ENCODE measurements around the gene TIMM44. TPM values are rescaled to one million over a fixed set of nuclear protein-coding genes. Genes with fewer than 3 reads are reported as not detected.

The TIMM44 gene
- total RNA-seq, 1 donor from 2014 or later = 89.1 TPM

DNA sequence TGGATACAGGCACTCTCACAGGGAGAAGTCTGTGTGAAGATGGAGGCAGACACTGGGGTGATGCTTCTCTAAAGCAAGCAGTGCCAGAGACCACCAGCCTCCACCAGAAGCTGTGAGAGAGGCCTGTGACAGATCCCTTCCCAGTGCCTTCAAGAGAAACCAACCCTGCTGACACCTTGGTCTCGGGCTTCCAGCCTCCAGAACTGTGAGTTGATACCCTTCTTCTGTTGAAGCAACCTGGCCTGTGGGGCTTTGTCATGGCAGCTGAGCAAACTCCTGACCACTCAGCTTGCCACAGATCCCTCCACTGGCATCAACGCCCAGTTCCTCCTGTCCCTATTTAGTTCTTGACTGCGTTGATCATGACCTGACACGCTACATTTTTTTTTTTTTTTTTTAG lies 33.0 kb upstream of the TIMM44 start:
- intact Hi-C loops (cut with micrococcal nuclease) = no loop called here
- H3K4me3 ChIP-seq = no peak overlapping the region

DNA sequence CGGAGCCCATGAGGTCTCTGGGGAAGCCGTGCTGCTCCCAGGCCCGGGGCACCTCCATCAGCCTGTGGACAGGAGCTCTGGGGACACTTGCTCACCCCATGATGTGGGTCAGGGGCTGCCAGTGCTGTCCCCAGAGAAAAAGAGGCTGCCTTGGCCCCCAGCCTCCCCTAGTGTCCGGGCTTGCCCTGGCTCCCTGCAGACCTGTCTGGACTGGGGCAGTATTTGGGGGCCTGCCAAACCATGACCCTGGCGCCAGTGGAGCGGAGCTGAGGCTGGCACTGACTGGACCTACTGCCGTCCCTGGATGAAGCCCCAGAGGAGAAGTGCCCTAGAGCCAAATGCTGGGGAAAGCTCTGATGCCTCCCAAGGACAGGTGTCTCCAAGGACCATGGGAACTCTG lies 31.6 kb upstream of the TIMM44 start:
- Histone ChIP-seq H3K4me1 (peaks cover 39% of the 10 kb centered on the region), H3K4me3 (no peak overlapping the region), H3K27ac (replicated peaks) (peak overlapping the region; percentile 69), H3K36me3 (peaks cover 62% of the 10 kb centered on the region), H3K27me3 (ENCODE audit: low read depth) (no peaks in the 10 kb centered on the region), H3K9me3 (replicated peaks) (no peaks in the 10 kb centered on the region)
- TF ChIP-seq, protein P1, sequence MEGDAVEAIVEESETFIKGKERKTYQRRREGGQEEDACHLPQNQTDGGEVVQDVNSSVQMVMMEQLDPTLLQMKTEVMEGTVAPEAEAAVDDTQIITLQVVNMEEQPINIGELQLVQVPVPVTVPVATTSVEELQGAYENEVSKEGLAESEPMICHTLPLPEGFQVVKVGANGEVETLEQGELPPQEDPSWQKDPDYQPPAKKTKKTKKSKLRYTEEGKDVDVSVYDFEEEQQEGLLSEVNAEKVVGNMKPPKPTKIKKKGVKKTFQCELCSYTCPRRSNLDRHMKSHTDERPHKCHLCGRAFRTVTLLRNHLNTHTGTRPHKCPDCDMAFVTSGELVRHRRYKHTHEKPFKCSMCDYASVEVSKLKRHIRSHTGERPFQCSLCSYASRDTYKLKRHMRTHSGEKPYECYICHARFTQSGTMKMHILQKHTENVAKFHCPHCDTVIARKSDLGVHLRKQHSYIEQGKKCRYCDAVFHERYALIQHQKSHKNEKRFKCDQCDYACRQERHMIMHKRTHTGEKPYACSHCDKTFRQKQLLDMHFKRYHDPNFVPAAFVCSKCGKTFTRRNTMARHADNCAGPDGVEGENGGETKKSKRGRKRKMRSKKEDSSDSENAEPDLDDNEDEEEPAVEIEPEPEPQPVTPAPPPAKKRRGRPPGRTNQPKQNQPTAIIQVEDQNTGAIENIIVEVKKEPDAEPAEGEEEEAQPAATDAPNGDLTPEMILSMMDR (IDR thresholded peaks at IDR 0.05; ENCODE audit: borderline replicate concordance) = no peak
- DNase-seq = peak; percentile 58
- intact Hi-C loops (cut with micrococcal nuclease) = no loop called here

More for the DNA sequence above, 33.0 kb upstream of the TIMM44 start:
- H3K9me3 ChIP-seq (replicated peaks) = no peaks in the 10 kb centered on the region
- DNase-seq = no peak
- TF ChIP-seq, protein P1 (IDR thresholded peaks at IDR 0.05; ENCODE audit: borderline replicate concordance) = no peak
- peaks cover 39% of the 10 kb centered on the region for H3K4me1 ChIP-seq
- peaks cover 69% of the 10 kb centered on the region for H3K36me3 ChIP-seq
- H3K27me3 ChIP-seq (ENCODE audit: low read depth) = no peaks in the 10 kb centered on the region
- no peak overlapping the region for H3K27ac ChIP-seq (replicated peaks)

DNA sequence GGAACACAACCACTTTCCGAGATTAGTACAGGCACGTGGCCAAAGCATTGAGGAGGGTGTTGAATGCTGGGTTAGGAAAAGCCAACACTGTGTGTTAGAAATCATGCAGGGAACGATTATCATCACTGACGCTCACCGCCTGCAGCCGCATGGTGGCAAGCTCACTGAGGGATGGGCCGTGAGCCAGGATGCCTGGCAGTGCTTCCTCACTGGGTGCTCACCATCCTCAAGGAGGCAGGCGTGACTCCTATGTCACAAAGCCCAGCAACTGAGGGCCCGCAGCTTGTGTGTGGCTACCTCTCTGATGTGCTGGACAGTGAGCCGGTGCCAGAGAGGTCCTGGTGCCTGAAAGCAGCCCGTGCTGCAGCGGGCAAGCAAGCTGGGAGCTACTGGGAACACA lies 30.4 kb upstream of the TIMM44 start:
- Histone ChIP-seq H3K27ac (replicated peaks) (peak overlapping the region; percentile 79), H3K27me3 (ENCODE audit: low read depth) (no peaks in the 10 kb centered on the region), H3K4me1 (peaks cover 39% of the 10 kb centered on the region), H3K36me3 (peaks cover 59% of the 10 kb centered on the region), H3K4me3 (no peak overlapping the region), H3K9me3 (replicated peaks) (no peaks in the 10 kb centered on the region)
- TF ChIP-seq, protein P1 (IDR thresholded peaks at IDR 0.05; ENCODE audit: borderline replicate concordance) = no peak
- intact Hi-C loops (cut with micrococcal nuclease) = no loop called here
- DNase-seq = peak; percentile 80

DNA sequence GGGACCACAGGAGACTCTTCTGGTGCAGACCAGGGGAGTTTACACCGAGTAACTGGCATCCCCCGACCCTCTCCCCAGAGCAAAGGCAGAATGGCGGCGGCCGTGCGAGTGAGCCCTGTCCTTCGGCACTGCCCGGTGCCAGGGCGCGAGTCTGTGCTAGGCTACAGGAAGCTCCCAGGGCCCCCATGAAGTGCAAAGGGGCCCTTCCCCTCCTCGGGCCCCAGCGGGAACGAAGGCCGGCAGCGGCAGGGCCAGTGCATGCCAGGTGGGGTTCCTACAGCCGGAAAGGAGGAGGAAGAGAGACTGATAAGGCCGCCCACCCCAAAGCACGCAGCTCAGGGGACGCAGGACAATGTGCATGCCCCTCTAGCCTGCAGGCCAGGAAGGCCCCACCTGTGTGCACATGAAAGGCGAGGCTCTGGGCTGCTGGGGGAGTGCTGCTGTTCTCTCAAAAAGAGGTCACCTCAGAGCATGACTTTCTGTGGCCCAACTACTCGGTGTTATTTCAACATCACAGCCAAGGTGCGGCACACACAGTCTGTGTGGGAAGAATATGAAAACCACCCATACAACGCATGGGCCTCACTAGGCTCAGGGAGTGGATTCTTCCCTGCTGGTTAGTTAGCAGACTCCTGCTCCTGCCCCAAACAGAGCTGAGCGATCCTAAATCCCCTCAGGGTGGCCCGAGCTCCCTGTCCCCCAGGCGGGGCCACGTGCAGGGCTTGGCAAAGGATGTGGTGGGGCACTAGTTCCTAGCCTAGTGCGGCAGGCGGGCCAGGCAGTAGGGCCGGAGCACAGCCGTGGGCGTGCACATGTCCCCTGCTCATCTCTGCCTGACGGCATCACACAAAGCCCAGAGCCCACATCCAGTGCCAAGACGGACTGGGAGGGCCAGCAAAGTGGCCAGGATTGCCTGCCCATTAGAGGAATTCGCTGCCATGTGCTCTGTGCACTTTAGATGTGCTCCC lies 28.4 kb upstream of the TIMM44 start:
- H3K36me3 ChIP-seq = peaks cover 52% of the 10 kb centered on the region
- no peak overlapping the region for H3K27ac ChIP-seq (replicated peaks)
- intact Hi-C loops (cut with micrococcal nuclease) = no loop called here
- TF ChIP-seq, protein P1 (IDR thresholded peaks at IDR 0.05; ENCODE audit: borderline replicate concordance) = no peak
- no peaks in the 10 kb centered on the region for H3K9me3 ChIP-seq (replicated peaks)
- H3K4me1 ChIP-seq = peaks cover 29% of the 10 kb centered on the region
- no peaks in the 10 kb centered on the region for H3K27me3 ChIP-seq (ENCODE audit: low read depth)
- no peak overlapping the region for H3K4me3 ChIP-seq
- no peak for DNase-seq

DNA sequence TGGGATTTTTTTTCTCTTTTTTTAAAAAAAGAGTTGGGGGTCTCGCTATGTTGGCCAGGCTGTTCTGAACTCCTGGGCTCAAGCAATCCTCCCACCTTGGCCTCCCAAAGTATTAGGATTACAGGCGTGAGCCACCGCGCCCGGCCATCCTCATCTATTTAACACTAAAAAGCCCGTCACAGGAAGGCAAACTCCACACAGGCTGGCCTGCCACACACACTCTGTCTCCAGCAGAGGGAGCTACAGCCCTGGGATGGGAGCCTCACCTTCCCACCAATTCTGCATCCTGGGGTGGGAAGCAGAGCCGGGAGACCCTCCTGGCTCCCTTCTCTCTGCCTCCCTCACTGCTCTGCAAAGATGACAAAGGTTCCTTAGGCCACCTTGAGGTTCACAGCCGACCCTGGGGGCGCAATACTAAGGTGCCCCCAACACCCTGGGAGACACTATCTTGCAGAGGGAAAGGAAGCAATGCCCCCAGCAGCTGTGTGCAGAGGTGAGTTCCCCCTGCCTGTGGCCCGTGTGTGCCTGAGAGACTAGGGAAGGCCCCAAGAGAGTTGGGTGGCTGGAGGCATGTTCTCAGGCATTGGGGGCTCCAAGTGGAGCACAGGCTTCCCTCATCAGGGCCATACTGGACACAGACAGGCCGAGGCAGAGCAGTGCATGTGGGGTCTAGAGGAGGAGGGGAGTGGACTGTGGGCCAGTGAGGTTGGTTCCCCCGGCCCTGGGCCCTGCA lies 27.4 kb upstream of the TIMM44 start:
- TF ChIP-seq, protein P1 (IDR thresholded peaks at IDR 0.05; ENCODE audit: borderline replicate concordance) = peak; percentile 78
- no peak for DNase-seq
- no peak overlapping the region for H3K4me3 ChIP-seq
- no peaks in the 10 kb centered on the region for H3K9me3 ChIP-seq (replicated peaks)
- no peak overlapping the region for H3K27ac ChIP-seq (replicated peaks)
- no peaks in the 10 kb centered on the region for H3K27me3 ChIP-seq (ENCODE audit: low read depth)
- intact Hi-C loops (cut with micrococcal nuclease) = no loop called here
- peaks cover 29% of the 10 kb centered on the region for H3K4me1 ChIP-seq
- H3K36me3 ChIP-seq = peaks cover 58% of the 10 kb centered on the region

Measured in left ventricle myocardium inferior (tissue), 1 donor.